Measurements from ENCODE around the gene SOHLH1.
A peak's percentile ranks its signal among the peaks of the same experiment; 100 is the strongest.

The SOHLH1 gene

DNA sequence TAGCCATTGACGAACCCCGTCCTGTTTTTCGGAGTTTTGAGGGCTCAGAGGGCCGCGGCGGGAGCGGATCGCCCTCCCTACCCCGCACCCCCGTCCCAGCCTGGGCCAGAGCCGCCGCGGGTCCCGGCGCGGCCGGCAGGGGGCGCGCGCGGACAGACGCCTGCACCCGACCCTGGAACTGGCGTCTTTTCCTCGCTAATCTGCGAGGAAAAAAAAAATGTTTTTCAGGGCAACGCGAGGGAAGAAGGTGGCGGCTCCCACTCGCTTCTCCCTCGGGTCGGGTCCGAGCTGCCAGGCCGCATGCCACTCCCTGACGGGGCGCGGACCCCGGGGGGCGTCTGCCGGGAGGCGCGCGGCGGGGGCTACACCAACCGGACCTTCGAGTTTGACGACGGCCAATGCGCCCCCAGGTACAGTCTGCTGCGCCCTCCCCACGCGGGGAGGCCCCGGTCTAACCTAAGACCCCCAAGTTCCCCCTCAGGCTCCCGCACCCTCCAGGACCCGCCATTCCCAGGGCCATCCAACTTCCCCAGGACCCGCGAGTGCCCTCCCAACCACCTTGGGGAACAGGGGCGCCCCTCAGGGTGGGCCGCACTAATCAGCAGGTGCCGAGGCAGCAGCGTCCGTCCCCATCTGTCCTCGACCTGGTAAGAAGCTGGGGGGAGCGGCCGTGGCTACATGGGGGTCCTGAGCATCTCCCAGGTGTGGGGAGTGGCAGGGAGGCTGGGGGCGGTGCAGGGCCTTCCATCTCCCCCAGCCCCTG lies 2.9 kb upstream of the SOHLH1 start, which contains the start of gene KCNT1:
TSS of gene KCNT1 (plus strand) at position 227 of the 763 bp plus-strand sequence. CDS start at position 301, 74 bp downstream.
- no peak for DNase-seq

DNA sequence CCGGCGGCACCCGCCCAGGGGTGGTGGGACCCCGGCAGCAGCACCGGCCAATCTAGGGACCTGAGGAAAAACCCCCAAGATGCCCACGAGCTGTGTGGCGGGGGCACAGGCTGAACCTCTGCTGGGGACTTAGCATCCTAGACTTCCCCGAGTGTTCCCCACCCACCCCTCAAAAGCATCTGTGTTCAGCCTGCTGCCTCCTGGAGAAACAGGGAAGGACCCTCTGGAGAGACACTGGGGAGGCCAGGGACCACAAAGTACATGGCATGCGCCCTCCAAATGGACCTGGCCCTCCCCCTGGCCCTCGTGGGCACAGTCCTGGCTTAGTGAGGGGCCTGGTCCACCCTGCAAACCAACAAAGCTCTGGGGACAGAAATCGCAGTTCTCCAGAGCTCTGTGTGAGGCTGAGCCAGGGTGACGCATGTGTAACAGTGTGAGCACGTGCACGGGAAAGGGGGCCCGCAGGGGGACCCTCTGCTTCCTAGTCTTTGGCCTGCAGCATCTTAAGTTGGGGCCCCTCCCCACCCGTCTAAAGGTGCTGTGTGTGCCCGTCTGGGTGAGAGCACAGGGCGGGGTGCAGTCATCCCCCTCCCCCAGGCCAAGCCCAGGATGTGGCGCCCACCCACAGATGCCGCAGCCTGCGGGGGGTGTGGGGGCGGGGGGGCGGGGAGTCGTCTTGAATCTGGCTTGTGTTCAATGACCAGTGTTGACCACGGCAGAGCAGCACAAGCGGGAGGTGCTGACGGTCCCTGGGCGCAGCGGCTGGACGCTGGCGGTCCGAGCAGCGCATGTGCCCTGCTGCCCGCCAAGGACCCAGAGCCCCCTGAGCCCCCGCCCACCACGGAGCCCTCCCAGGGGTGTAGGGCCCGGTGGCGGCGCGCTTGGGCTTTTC lies 2.0 kb upstream of the SOHLH1 start:
- DNase-seq, result peak; percentile 14

DNA sequence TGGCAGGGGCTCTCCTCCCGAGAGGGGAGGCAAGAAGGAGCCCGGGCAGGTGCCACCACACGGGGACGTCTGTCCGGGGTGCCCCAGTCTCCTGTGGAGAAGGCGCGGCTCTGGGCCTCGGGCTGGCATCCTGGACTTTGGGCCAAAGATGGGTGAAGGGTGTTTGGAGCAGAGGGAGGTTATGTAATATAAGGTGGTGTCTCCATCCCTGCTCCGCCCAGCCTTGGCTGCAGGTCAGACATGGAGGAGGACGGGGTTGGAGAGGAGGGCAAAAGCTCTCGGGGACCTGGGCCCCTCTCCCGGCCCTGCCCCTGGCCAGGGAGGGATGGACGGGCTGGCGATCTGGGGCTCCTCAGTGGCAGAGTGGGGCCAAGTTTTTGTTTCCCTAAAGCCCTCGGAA lies 1.2 kb upstream of the SOHLH1 start:
- DNase-seq, result no peak

DNA sequence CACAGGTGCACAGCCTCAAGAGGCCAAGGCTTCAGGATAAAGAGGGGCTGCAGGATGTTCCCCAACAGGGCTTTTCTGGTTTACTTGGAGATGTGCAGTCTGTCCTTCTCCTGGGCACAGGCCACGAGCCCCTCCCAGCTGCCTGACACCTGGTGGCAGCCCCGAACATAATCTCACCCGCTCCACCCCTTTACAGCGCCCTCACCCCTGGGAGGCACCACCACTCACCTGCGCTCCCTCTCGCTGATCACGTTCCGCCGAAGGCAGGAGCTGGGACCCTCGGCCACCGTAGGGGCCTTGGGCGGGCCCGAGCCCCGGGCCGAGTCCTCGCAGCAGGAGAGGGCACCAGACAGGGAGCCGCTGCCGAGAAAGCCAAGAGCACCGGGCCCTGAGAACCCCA lies 514 bp downstream of the SOHLH1 start:
- DNase-seq, result no peak

DNA sequence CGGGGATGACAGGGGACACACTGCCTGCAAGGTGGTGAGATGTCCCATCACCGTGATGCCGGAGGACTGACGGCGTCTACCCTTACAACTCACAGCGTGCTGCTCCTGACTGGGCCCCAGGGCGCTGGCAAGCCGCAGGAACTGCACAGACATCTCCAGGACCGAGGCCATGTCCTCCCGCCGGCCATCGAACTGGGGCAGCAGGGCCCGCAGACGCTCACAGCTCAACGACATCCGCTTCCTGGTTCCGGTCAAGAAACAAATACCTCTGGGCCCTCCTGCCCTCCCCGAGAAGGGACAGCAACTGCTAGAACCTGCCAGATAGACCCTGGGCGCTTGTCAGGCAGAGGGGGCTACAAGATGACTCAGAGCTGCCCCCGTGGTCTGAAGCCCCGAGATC lies 1.0 kb downstream of the SOHLH1 start:
- DNase-seq, result no peak

DNA sequence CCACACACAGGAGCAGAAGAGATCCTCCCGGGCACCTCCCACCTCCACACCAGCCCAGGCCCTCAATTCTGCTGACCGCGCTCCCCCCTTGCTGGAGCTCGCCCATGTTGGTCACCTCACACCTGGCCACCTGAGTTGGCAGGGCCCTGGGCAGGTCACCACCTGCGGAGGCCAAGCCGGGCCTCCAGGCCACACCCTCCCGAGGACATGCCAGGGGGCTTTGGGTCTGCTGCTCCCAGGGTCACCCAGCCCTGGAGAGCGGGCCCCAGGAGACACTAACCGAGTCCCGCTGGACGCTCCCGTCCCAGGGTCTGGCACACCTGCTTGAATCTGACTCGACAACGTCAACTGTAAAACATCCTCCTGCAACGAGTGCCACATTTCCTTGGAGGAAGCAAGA lies 2.1 kb downstream of the SOHLH1 start:
- no peak for DNase-seq

DNA sequence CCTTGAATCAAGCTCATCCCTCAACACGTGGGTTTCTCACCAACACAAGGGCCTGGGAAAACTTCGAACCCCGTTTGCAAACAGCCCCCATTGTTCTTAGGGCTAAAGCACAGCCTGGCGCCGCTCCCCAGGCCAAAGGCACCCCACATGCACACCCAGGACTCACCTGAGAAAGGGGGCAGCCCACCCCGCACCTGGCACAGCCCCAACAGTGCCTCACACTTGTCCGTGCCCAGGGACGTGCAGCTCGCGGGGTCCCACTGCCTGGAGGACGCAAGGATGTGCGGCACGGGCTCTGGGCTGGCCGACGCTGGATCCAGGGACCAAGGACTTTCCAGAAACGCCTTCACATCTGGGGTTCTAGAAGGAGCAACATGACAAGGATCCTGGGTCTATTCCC lies 2.8 kb downstream of the SOHLH1 start:
- DNase-seq, result no peak

DNA sequence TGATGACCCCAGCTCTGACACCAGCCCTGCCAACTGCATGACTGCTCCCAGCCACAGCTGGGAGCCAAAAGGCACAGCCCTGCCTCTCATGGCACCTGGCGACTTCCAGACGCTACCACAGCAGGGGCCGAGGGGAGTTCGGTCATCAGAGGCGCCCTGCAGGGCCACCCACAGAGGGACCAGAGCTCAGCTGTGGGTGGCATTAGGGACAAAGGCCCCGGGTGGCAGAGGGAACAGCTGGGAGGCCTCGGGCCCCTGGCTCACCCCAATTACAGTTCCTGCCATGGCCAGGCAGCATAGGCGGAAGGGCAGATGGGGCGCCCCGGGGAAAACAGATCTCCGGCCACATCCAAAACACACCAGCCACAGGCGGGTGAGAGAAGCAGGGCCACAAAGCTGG lies 3.6 kb downstream of the SOHLH1 start:
- no peak for DNase-seq

DNA sequence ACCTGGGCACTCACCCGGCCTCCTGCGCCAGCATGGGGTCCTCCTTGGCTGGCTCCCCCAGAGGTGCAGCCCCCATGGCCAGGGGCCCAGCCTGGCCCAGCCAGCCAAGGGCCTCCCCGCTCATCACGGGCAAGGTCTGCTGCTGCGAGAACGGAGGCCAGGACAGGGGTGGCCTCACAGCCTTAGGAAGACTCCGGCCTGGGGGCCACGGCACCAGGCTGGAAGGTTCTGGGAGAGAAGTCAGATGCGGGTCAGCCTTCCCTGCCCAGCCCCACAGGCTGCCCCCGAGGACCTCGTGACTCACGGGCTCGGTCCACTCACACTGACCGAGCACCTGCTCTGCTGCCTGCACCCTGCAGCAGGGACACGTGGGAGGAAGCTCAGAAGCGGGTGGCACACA lies 4.2 kb downstream of the SOHLH1 start:
- DNase-seq, result no peak

DNA sequence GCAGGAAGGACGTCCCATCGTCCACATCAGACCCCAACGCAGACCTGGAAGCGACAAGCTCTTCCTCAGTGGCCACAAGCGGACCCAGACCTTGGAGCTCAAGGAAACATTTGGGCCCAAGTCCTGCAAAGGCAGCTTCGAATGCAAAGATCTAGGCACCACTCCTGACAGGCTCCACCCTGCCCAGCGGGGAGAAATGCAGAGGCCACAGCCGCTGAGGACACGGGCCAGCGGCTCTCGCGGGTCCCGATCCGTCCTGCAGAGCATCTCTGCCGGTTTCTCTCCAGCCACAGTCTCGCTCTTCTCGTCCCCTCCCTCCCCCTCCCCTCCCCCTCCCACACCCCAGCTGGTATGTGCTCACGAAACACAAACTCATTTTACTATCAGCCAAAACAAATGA lies 4.9 kb downstream of the SOHLH1 start:
- DNase-seq, result no peak

DNA sequence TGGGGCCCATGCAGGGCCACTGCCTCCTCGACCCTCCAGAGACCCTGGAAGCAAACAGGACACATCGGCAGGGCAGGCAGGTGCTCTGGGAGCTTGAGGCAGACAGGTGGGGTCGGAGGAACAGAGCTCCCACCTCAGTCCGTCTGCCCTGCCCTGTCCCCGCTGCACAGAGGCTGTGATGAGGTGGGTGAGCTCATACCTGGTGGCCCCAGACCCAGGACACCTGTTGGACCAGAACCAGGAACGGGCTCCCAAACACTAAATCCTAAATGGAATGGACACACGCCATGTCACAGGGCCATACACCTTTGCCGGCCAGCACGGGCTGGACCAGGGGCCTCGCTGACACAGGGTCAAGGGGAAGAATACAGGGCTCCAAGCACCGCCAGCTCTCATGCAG lies 5.5 kb downstream of the SOHLH1 start:
- no peak for DNase-seq

DNA sequence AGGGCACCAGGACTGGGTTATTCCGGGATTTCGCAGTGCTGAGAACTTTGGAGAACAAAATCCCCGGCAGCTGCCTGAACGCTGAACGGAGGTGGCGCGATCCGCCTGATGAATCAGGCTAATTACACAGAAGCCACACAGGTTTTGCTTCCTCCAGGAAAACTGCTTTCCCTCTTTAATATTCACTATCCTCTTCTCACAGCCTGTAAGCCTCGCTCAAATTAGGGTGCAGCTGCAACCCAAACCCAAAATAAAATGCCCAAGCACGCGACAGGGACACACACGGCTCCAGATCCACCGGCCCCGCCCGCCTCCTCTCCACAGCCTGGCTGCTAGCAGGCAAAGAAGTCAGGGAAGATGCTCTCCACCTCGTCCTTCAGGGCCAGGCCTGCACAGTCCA lies 6.0 kb downstream of the SOHLH1 start:
- DNase-seq, result no peak

DNA sequence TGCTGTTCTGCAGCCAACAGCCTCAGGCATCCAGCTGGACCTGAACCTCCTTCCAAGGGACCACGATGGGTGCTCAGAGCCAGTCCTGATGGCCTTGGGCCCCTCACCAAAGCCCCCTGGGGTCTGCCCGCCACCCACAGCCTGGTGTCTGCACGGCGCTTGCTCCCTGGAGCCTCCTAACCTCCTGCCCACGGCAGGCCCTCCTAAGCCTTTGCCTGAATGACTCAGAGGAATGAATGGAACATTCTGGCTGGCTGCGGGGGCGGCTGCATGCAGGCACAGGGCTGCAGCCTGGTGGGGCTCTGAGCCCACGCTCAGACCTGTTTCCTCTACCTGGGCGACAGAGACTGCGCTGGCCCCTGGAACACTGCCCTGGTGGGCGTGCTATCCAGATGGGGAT lies 6.9 kb downstream of the SOHLH1 start:
- DNase-seq, result no peak

DNA sequence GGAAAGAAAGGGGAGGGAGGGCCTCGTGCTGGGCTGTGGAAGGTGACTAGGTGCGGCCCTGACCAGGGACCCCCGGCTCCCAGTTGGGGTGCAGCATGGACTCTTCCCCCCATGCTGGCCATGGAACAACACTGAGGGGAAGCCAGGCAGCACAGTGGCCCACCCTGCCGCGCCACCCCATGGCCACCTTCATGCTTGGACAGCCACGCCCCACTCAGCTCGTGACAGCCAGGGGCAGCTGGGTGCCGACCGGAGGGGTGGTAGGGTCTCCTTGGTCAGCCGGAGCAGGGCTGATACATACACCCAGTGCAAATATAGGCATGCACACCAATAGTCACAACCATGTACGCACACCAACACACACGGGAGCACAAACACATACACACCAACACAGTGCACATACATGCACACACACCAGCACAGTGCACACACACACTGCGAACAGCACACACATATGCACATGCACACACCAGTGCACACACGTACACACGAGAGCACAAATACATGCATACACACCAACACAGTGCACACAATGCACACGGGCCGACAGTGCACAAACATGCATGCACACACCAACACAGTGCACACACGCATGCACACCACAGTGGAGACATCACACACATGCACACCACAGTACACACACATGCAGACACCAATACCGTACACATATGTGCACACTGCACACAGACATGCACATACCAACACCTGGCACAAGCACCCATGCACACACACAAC lies 8.3 kb downstream of the SOHLH1 start:
- DNase-seq, result no peak

DNA sequence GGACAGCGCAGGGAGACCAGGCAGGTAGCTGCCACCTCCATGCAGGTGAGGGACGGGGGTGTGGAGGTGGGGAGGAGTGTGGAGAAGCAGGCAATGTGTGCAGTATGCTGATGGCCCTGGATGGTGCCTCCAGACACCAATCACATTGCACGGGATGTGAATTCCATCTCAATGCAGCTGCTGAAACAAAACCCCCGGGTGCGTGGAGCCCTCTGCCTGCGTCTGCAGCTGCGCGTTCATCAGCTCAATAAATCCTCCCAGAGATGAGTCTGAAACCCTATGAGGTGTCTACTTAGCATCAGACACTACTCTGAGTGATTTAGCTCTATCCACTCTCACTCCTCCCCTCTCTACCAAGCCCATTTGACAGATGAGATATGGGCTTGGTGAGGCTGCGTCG lies 10.3 kb downstream of the SOHLH1 start:
- DNase-seq, result no peak

DNA sequence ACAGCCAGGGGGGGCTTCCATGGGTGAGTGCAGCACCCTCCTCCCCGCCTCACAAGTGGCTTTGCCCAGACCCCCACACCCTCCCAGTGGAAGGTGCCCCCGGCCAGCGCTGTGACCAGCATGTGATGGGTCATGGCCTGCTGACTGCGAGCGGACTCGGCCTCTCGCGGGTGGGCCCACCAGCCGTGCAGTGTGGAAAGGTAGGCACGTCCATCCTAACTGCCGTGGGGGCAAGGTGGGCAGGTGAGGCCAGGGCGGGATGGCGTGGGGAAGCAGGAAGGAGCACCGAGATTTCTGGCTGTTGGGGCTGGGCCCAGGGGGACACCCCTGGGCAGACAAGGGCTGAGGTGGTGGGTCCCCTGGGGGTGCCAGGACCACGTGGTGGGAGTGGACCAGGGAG lies 12.1 kb downstream of the SOHLH1 start:
- DNase-seq, result no peak

DNA sequence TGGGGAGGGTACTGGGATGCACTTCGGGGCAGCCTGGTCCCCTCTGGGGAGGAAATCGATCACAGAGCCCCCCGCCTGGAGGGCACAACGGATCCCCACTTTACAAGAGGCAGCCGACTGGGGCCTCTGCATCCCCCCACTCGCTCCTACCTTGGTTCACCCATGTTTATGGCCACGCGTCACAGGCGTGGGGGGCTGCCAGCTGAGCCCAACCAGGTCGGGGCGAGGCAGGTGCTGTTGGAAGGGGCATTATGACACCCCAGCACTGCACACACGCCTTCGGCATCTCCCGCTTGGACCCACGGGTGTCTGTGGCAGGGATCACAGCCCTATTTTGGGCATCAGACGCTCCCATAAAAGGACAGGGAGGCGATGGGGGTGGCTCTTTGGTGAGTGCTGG lies 14.6 kb downstream of the SOHLH1 start:
- DNase-seq, result no peak

DNA sequence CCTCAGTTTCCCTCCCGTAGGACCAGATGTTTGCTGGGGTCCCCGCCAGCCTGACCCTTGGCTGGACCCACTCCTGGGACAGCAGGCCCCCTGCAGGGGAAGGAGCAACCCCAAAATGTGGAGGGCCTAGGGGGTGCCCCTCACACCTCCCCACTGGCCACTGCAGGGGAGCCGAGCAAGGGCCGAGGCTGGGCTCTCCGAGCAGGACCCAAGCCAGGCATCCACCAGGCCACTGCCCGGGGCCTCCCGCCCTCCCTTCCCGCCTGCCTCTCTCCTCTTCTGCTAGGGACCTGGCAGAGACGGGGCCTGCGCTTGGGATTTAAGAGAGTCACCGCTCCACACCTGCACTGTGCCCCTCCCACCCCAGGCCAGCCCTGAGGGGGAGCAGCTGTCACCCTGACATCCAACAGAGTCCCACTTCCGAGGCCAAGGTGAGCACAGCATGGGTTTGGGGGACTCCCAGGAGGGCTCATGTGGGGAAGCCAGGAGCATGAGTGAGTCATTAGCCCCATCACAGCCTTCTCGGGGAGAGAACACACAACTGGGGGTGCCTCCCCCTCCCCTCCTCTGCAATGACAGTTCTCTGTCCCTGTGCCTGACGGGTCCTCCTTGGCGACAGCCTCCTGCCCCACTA lies 15.8 kb downstream of the SOHLH1 start:
- DNase-seq, result no peak

DNA sequence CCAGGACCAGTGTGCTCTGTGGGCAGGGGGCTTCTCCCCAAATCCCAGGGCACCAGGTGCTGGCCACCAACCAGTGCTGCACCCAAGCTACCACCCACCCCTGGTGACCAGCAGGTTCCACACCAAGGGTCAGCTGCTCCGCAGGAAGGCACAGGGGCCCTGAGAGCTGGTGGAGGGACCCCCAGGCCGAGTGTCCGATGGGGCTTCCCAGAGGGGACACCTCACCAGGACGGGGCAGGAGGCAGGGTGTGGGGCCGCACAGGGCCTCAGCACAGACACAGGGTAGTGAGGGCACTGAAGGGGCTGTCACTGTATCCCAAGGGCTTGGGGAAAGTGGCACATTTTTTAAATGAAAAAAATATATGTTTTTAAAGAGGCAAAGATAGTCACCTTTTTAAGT lies 18.1 kb downstream of the SOHLH1 start:
- no peak for DNase-seq

DNA sequence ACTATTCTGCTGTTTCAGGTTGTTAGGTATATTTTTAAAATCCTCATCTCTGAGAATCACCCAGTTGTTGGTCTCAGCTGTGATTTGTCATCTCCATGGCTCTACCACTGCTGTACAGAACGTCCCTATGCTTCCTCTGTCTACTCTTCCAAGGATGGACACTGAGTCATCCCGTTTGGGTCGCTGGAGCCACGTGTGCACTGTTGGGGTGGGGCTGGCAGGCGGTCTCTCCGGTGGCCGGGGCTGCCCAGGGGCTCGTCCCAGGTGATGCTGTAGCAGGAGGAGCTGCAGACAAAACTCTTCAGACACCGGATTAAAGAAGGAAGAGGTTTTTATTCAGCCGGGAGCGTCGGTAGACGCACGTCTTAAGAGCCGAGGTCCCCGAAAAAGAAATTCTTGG lies 19.2 kb downstream of the SOHLH1 start:
- DNase-seq, result no peak

DNA sequence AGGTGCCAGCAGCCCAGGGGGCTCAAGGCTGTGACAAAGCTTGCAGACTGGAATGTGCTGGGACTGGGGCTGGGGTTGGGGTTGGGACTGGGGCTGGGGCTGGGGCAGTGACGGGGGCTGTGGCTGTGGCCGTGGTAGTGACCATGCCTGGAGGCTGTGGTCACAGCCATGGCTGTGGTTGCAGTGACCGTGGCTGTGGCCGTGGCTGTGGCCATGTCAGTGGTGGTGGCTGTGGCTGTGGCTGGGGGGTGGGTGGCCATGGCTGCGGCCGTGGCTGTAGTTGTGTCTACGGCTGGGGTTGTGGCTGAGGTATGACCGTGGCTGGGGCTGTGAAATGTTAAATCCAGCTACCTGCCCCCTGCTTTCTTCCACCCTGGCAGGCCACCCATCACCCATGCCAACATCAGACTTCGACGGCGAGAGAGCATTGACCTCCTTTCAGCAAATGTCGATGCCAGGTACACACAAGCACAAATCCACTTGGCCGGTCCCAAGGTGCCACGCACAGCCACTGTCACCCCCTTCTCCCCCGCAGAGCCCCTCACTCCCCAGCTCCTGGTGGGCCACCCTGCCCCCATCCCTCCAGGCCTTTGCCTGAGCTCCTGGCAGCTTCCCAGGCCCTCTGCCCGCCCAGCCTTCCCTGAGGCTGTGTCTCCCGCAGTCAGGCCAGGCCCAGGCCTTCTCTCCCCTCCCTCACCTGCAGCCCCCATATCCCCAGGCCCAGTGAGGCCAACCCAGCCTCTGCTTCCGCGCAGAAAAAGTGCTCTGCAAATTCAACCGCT lies 20.9 kb downstream of the SOHLH1 start:
- DNase-seq, result no peak

DNA sequence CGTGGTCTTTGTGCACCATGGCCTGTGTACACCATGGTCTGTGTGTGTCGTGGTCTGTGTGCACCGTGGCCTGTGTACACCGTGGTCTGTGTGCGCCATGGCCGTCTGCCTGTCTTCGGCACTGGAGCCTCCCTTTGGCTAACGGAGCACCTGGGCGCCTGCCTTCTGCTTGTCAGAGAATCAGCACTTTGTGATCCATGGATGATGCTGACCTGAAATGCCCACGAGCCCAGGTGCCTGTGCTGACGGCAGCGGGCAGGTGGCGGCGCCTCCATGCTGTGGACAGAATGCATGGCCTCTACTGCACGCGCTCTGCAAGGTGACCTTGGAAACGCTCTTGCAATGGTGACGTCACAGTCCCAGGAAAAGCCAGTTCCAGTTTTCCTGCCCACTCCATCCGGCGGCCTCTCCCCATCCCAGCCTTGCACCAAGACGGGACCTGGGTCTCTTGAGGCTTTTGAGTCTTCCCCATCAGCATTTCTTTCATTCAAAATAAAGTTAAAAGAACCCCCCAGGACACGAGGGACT lies 21.6 kb downstream of the SOHLH1 start:
- no peak for DNase-seq

Data from stimulated activated naive CD4-positive, alpha-beta T cell treated with Interleukin-2 at 50 U/mL for 16 hours (primary cell).